Dendritic cell treated with granulocyte-macrophage colony-stimulating factor and Interleukin-4, amounts not matched to agents 40 ng/mL and 50 ng/mL, for 4 days (primary cell): Measurements from ENCODE around the gene ARPC1B.
"Not testable (repeated sequence)": the region's sequence is repeated elsewhere in the genome, so short reads cannot be mapped to it uniquely, and the experiment has no call there.

Experiments used
- H3K27ac Mint-ChIP-seq: one replicate; pipeline ENCODE4 v1.8.0; 2022; ENCODE audit warnings: mild to moderate bottlenecking, mixed read lengths
- H3K27me3 Mint-ChIP-seq: one replicate; pipeline ENCODE4 v1.8.0; 2022; ENCODE audit warnings: mild to moderate bottlenecking, mixed read lengths
- H3K36me3 Mint-ChIP-seq: one replicate; pipeline ENCODE4 v1.8.0; 2022; ENCODE audit warnings: low read depth, mixed read lengths
- H3K4me1 Mint-ChIP-seq: one replicate; pipeline ENCODE4 v1.8.0; 2022; ENCODE audit warnings: low read depth, mixed read lengths
- H3K4me3 Mint-ChIP-seq: one replicate; pipeline ENCODE4 v1.8.0; 2022; ENCODE audit warnings: mild to moderate bottlenecking, moderate library complexity, mixed read lengths
- H3K9me3 Mint-ChIP-seq: one replicate; pipeline ENCODE4 v1.8.0; 2022; ENCODE audit warnings: mixed read lengths
- intact Hi-C: fragments of 100-400 bp; cut with micrococcal nuclease; formaldehyde crosslinking; loops from one replicate; pipeline ENCODE4 v1.15.0; 2022

Gene ARPC1B

GRCh38 chr7:99357701-99358490, 16.6 kb upstream of the ARPC1B start:
- H3K27me3 Mint-ChIP-seq, result no peaks in the 10 kb centered on the region
- H3K27ac Mint-ChIP-seq, result no peak overlapping the region
- no peak overlapping the region for H3K4me3 Mint-ChIP-seq
- H3K9me3 Mint-ChIP-seq, result no peaks in the 10 kb centered on the region
- intact Hi-C loops, result no loop called here
- peaks cover 100% of the 10 kb centered on the region for H3K36me3 Mint-ChIP-seq
- H3K4me1 Mint-ChIP-seq, result no peaks in the 10 kb centered on the region

- H3K4me1 Mint-ChIP-seq, H3K27ac Mint-ChIP-seq, intact Hi-C loops, H3K9me3 Mint-ChIP-seq, H3K4me3 Mint-ChIP-seq, H3K27me3 Mint-ChIP-seq: not testable (repeated sequence)
- H3K36me3 Mint-ChIP-seq, result peaks cover 100% of the 10 kb centered on the region
Measured at GRCh38 chr7:99358521-99358920, 16.0 kb upstream of the ARPC1B start.

- intact Hi-C loops, result no loop called here
- H3K9me3 Mint-ChIP-seq, result no peaks in the 10 kb centered on the region
- H3K27me3 Mint-ChIP-seq, result no peaks in the 10 kb centered on the region
- peaks cover 100% of the 10 kb centered on the region for H3K36me3 Mint-ChIP-seq
- H3K4me1 Mint-ChIP-seq, result no peaks in the 10 kb centered on the region
- no peak overlapping the region for H3K27ac Mint-ChIP-seq
- no peak overlapping the region for H3K4me3 Mint-ChIP-seq
Measured at GRCh38 chr7:99359465-99360154, 14.9 kb upstream of the ARPC1B start.

- Mint-ChIP-seq H3K9me3 (no peaks in the 10 kb centered on the region), H3K27ac (no peak overlapping the region), H3K4me3 (no peak overlapping the region), H3K27me3 (no peaks in the 10 kb centered on the region), H3K36me3 (peaks cover 100% of the 10 kb centered on the region), H3K4me1 (peaks cover 11% of the 10 kb centered on the region)
- intact Hi-C loops, result no loop called here
Measured at GRCh38 chr7:99362801-99363200, 11.7 kb upstream of the ARPC1B start.

- H3K36me3 Mint-ChIP-seq, result peaks cover 97% of the 10 kb centered on the region
- no peaks in the 10 kb centered on the region for H3K27me3 Mint-ChIP-seq
- H3K4me3 Mint-ChIP-seq, result no peak overlapping the region
- peaks cover 11% of the 10 kb centered on the region for H3K4me1 Mint-ChIP-seq
- H3K9me3 Mint-ChIP-seq, result no peaks in the 10 kb centered on the region
- intact Hi-C loops, result no loop called here
- H3K27ac Mint-ChIP-seq, result no peak overlapping the region
Measured at GRCh38 chr7:99363286-99363685, 11.2 kb upstream of the ARPC1B start.

- Mint-ChIP-seq H3K27me3 (no peaks in the 10 kb centered on the region), H3K36me3 (peaks cover 87% of the 10 kb centered on the region), H3K4me1 (peaks cover 32% of the 10 kb centered on the region), H3K27ac (no peak overlapping the region), H3K4me3 (no peak overlapping the region), H3K9me3 (no peaks in the 10 kb centered on the region)
- intact Hi-C loops, result no loop called here
Measured at GRCh38 chr7:99365318-99366141, 9.0 kb upstream of the ARPC1B start.

GRCh38 chr7:99366646-99367045, 7.9 kb upstream of the ARPC1B start:
- Mint-ChIP-seq H3K4me3 (no peak overlapping the region), H3K4me1 (peaks cover 43% of the 10 kb centered on the region), H3K9me3 (no peaks in the 10 kb centered on the region), H3K36me3 (peaks cover 76% of the 10 kb centered on the region), H3K27me3 (no peaks in the 10 kb centered on the region), H3K27ac (no peak overlapping the region)
- intact Hi-C loops, result no loop called here

GRCh38 chr7:99368750-99369389, 5.7 kb upstream of the ARPC1B start:
- H3K27ac Mint-ChIP-seq, result peak overlapping the region; percentile 84
- H3K4me3 Mint-ChIP-seq, result no peak overlapping the region

GRCh38 chr7:99369767-99370391, 4.7 kb upstream of the ARPC1B start:
- Mint-ChIP-seq H3K27ac (peak overlapping the region; percentile 84), H3K36me3 (peaks cover 50% of the 10 kb centered on the region), H3K9me3 (no peaks in the 10 kb centered on the region), H3K4me1 (peaks cover 61% of the 10 kb centered on the region), H3K4me3 (peak overlapping the region; percentile 38), H3K27me3 (no peaks in the 10 kb centered on the region)
- intact Hi-C loops, result no loop called here

More at GRCh38 chr7:99368750-99369389, 5.7 kb upstream of the ARPC1B start:
- Mint-ChIP-seq H3K36me3 (peaks cover 53% of the 10 kb centered on the region), H3K9me3 (no peaks in the 10 kb centered on the region), H3K4me1 (peaks cover 60% of the 10 kb centered on the region), H3K27me3 (no peaks in the 10 kb centered on the region)
- intact Hi-C loops, result no loop called here

GRCh38 chr7:99371376-99371920, 3.1 kb upstream of the ARPC1B start:
- H3K4me3 Mint-ChIP-seq, result no peak overlapping the region
- H3K27me3 Mint-ChIP-seq, result no peaks in the 10 kb centered on the region
- no peaks in the 10 kb centered on the region for H3K9me3 Mint-ChIP-seq
- H3K36me3 Mint-ChIP-seq, result peaks cover 48% of the 10 kb centered on the region
- peak overlapping the region; percentile 84 for H3K27ac Mint-ChIP-seq
- intact Hi-C loops, result no loop called here
- peaks cover 59% of the 10 kb centered on the region for H3K4me1 Mint-ChIP-seq

GRCh38 chr7:99372275-99373090, 2.0 kb upstream of the ARPC1B start:
- peaks cover 48% of the 10 kb centered on the region for H3K36me3 Mint-ChIP-seq

More at GRCh38 chr7:99372275-99373090, 2.0 kb upstream of the ARPC1B start:
- no peaks in the 10 kb centered on the region for H3K9me3 Mint-ChIP-seq
- peak overlapping the region; percentile 92 for H3K27ac Mint-ChIP-seq
- peak overlapping the region; percentile 23 for H3K4me3 Mint-ChIP-seq
- H3K27me3 Mint-ChIP-seq, result no peaks in the 10 kb centered on the region
- intact Hi-C loops, result no loop called here
- peaks cover 64% of the 10 kb centered on the region for H3K4me1 Mint-ChIP-seq
